Endothelial cell of umbilical vein (primary cell): ENCODE measurements around the gene PPP1R13B. TPM values are rescaled to one million over a fixed set of nuclear protein-coding genes. Genes with fewer than 3 reads are reported as not detected.

Source experiments
- BruUV-seq: library from RNA; stranded (reverse); fragments of 400-500 nt; replicated peaks from 2 replicates; lab custom pipeline; 2021; lab: Mats Ljungman, UMichigan
- CTCF ChIA-PET: fragments of 300-600, 350-600 bp; sonication (Branson Sonifier 250); formaldehyde crosslinking; loops from one replicate; lab custom pipeline; 2021; ENCODE audit warnings: antibody characterized with exemption, inconsistent platforms; lab: Charles Lee
- POLR2A ChIA-PET: fragments of 300-600, 350-600 bp; sonication (Branson Sonifier 250); formaldehyde crosslinking; loops from one replicate; lab custom pipeline; 2021; ENCODE audit warnings: antibody characterized with exemption, inconsistent platforms; lab: Charles Lee
- DNase-seq: peaks from one replicate; pipeline ENCODE4 v3.0.0-alpha.2; 2011; ENCODE audit warnings: low read depth, low spot score
- FAIRE-seq: peaks from 2 replicates; lab custom pipeline; 2011; peaks lifted over from hg19 to GRCh38; lab: Jason Lieb, UNC
- H2AFZ ChIP-seq: 2 replicates; pipeline ENCODE4 v1.6.0; 2012; ENCODE audit warnings: low read depth, low read length, control low read depth, inconsistent platforms
- H3K27ac ChIP-seq: 2 replicates; pipeline ENCODE4 v1.5.1; 2011; ENCODE audit warnings: low read depth, mild to moderate bottlenecking, control low read depth, low read length, moderate library complexity; ENCODE audit not compliant: insufficient read depth
- H3K27me3 ChIP-seq, 2 experiments: 2 replicates each; pipeline versions ENCODE4 v1.6.0 to v1.6.1; 2011; ENCODE audit warnings: low read length in 2 of 2, mixed read lengths in 1 of 2; ENCODE audit not compliant: control insufficient read depth in 2 of 2, insufficient read depth in 2 of 2
- H3K36me3 ChIP-seq, 2 experiments: 2 replicates in 1 of 2; 3 replicates in 1 of 2; pipeline ENCODE4 v1.5.1; 2011; ENCODE audit warnings: low read length in 2 of 2, mild to moderate bottlenecking in 1 of 2, moderate library complexity in 1 of 2; ENCODE audit not compliant: control insufficient read depth in 2 of 2, insufficient read depth in 2 of 2; ENCODE audit errors: extremely low read depth in 1 of 2
- H3K4me1 ChIP-seq: 3 replicates; pipeline ENCODE4 v1.5.1; 2011; ENCODE audit warnings: mild to moderate bottlenecking, low read length; ENCODE audit not compliant: control insufficient read depth, insufficient read depth; ENCODE audit errors: extremely low read depth
- H3K4me2 ChIP-seq: 2 replicates; pipeline ENCODE4 v1.6.1; 2011; ENCODE audit warnings: low read length, control low read depth, mixed read lengths; ENCODE audit not compliant: insufficient read depth
- H3K4me3 ChIP-seq, 3 experiments: fragments of 200-600 bp in 1 of 3; sonication (generic), shearing (Covaris generic) in 1 of 3; replicated peaks in 1 of 3; 2 replicates each; pipeline ENCODE4 v1.5.1; 2011 to 2016; ENCODE audit warnings: control low read depth in 3 of 3, low read length in 3 of 3, mild to moderate bottlenecking in 2 of 3, inconsistent platforms in 1 of 3, low read depth in 1 of 3, moderate library complexity in 1 of 3; ENCODE audit not compliant: insufficient read depth in 1 of 3
- H3K79me2 ChIP-seq: 2 replicates; pipeline ENCODE4 v1.6.0; 2012; ENCODE audit warnings: low read length, inconsistent platforms; ENCODE audit not compliant: control insufficient read depth, insufficient read depth
- H3K9ac ChIP-seq: replicated peaks from 2 replicates; pipeline ENCODE3; 2011; ENCODE audit warnings: low read length, control low read depth; ENCODE audit not compliant: insufficient read depth; ENCODE audit errors: extremely low read depth
- H3K9me1 ChIP-seq: replicated peaks from 3 replicates; pipeline ENCODE4 v1.6.0; 2011; ENCODE audit warnings: mild to moderate bottlenecking, low read length; ENCODE audit not compliant: control insufficient read depth, insufficient read depth; ENCODE audit errors: extremely low read depth
- H3K9me3 ChIP-seq: replicated peaks from 2 replicates; pipeline ENCODE4 v1.5.1; 2012; ENCODE audit warnings: low read length, inconsistent platforms; ENCODE audit not compliant: control insufficient read depth, insufficient read depth
- H4K20me1 ChIP-seq: replicated peaks from 2 replicates; pipeline ENCODE3; 2011; ENCODE audit warnings: mild to moderate bottlenecking, low read length; ENCODE audit not compliant: control insufficient read depth, insufficient read depth; ENCODE audit errors: extremely low read depth
- CTCF ChIP-seq, 2 donors: IDR thresholded peaks; 1 replicate in 1 of 2; 2 replicates in 1 of 2; pipeline ENCODE4 v1.5.1; 2011; ENCODE audit warnings: low read length in 2 of 2, mild to moderate bottlenecking in 2 of 2, moderate library complexity in 2 of 2, control low read depth in 1 of 2, inconsistent platforms in 1 of 2, low read depth in 1 of 2; ENCODE audit not compliant: insufficient read depth in 1 of 2; ENCODE audit errors: extremely low read depth in 1 of 2
- EZH2 ChIP-seq: IDR thresholded peaks from 2 replicates; pipeline ENCODE4 v1.6.1; 2012; ENCODE audit warnings: borderline replicate concordance, low read depth, mild to moderate bottlenecking, moderate library complexity, low read length, inconsistent platforms; ENCODE audit not compliant: severe bottlenecking
- FOS ChIP-seq: IDR thresholded peaks from 2 replicates; pipeline ENCODE4 v1.6.1; 2011; ENCODE audit warnings: mild to moderate bottlenecking, low read length, moderate library complexity, borderline replicate concordance; ENCODE audit not compliant: insufficient read depth
- GATA2 ChIP-seq: IDR thresholded peaks from 2 replicates; pipeline ENCODE4 v1.7.0; 2011; ENCODE audit warnings: low read depth, mild to moderate bottlenecking, moderate library complexity, mixed read lengths, low read length; ENCODE audit not compliant: insufficient read length, insufficient read depth
- JUN ChIP-seq: IDR thresholded peaks from 2 replicates; pipeline ENCODE4 v1.6.1; 2011; ENCODE audit warnings: borderline replicate concordance, low read depth; ENCODE audit not compliant: insufficient read length, insufficient read depth
- MYC ChIP-seq: IDR thresholded peaks from one replicate; pipeline ENCODE4 v1.6.1; 2011; ENCODE audit warnings: mild to moderate bottlenecking, low read depth, low read length
- POLR2A ChIP-seq: IDR thresholded peaks from 2 replicates; pipeline ENCODE4 v1.6.1; 2012; ENCODE audit warnings: low read depth, mild to moderate bottlenecking, control low read depth, low read length
- POLR2AphosphoS5 ChIP-seq: IDR thresholded peaks from 2 replicates; pipeline ENCODE4 v1.6.1; 2012; ENCODE audit warnings: low read depth, mild to moderate bottlenecking, control low read depth, low read length, moderate library complexity; ENCODE audit not compliant: insufficient read depth
- dilution Hi-C: fragments of 300-500 bp; cut with MboI; formaldehyde crosslinking; loops from one replicate; pipeline ENCODE4 v1.15.0; 2019; ENCODE audit warnings: low sequenced_read_pairs; ENCODE audit not compliant: extremely low pct_ligation_motif_present
- intact Hi-C: fragments of 100-400 bp; cut with micrococcal nuclease; formaldehyde crosslinking; loops from one replicate; pipeline ENCODE4 v1.10.0; 2022
- polyA plus RNA-seq, 4 experiments: library from polyadenylated mRNA; depleted of rRNA in 3 of 4; stranded (reverse) in 3 of 4; unstranded in 1 of 4; fragments of >200 nt; gene quantifications; 2 replicates each; pipeline versions ENCODE4 v1.2.1 to v1.2.3, GENCODE V29; 2011 to 2012; ENCODE audit warnings: missing spikeins in 1 of 4
- total RNA-seq: library from RNA; stranded (reverse); gene quantifications from 2 replicates; pipeline ENCODE4 v1.2.3, GENCODE V29; 2021
- TF ChIP-seq, protein P1 (sequence below): IDR thresholded peaks from 2 replicates; pipeline ENCODE4 v1.6.1; 2011; ENCODE audit not compliant: insufficient read depth, insufficient read length

PPP1R13B gene
- total and polyA plus RNA-seq, 2 donors (not counting 3 experiments of a cell fraction or from before 2014, with no cell fraction given), result 10.0 to 30.0 TPM

- Histone ChIP-seq H3K4me1 (peaks cover 3% of the 10 kb centered on the region), H3K4me2 (no peak overlapping the region), H3K27ac (no peak overlapping the region), H3K36me3 (no peaks in the 10 kb centered on the region), H3K9me3 (no peaks in the 10 kb centered on the region), H2AFZ (no peak overlapping the region), H3K79me2 (no peaks in the 10 kb centered on the region), H3K9ac (no peak overlapping the region), H4K20me1 (no peaks in the 10 kb centered on the region), H3K4me3 (no peak overlapping the region), H3K27me3 (no peaks in the 10 kb centered on the region), H3K9me1 (no peaks in the 10 kb centered on the region)
- TF ChIP-seq FOS (no peak), POLR2AphosphoS5 (no peak), MYC (no peak), POLR2A (no peak), JUN (no peak), CTCF (IDR thresholded peaks at IDR 0.05; ENCODE audit: extremely low read depth in 1 of 2, insufficient read depth in 1 of 2, low read depth in 1 of 2, low read length in 2 of 2) (no peak), GATA2 (no peak), EZH2 (no peak)
- TF ChIP-seq, protein P1, sequence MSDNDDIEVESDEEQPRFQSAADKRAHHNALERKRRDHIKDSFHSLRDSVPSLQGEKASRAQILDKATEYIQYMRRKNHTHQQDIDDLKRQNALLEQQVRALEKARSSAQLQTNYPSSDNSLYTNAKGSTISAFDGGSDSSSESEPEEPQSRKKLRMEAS, result no peak
- dilution Hi-C loops, result no loop called here
- POLR2A ChIA-PET, result interaction anchor here (1.3 kb wide), 1 partner anchor 11 kb away, joined by 3 read pairs; no protein-coding TSS in a partner anchor
- FAIRE-seq, result no peak
- DNase-seq, result no peak
- intact Hi-C loops, result no loop called here
- no TSS peak for BruUV-seq
- CTCF ChIA-PET, result interaction anchor here (0.8 to 2.8 kb wide), 4 partner anchors 11 to 211 kb away, joined by 3 to 17 read pairs (median 4); no protein-coding TSS in a partner anchor
Observed at GRCh38 chr14:103867020-103867419, 19.6 kb upstream of the PPP1R13B start.
